Neural progenitor cell (in vitro differentiated cells): ENCODE measurements around the gene CRIM1.

Experiments used
- EZH2 ChIP-seq: fragments of 200-600 bp; sonication (generic); IDR thresholded peaks from 2 replicates; pipeline ENCODE4 v1.6.1; 2017; ENCODE audit warnings: antibody characterized with exemption, mild to moderate bottlenecking, moderate library complexity
- EZH2phosphoT487 ChIP-seq: fragments of 200-600 bp; sonication (generic); IDR thresholded peaks from 2 replicates; pipeline ENCODE4 v1.6.1; 2017; ENCODE audit warnings: antibody characterized with exemption
- TF ChIP-seq, protein P1 (sequence below): fragments of 200-600 bp; sonication (generic); IDR thresholded peaks from 2 replicates; pipeline ENCODE4 v1.5.1; 2017; ENCODE audit warnings: antibody characterized with exemption, mild to moderate bottlenecking

DNA sequence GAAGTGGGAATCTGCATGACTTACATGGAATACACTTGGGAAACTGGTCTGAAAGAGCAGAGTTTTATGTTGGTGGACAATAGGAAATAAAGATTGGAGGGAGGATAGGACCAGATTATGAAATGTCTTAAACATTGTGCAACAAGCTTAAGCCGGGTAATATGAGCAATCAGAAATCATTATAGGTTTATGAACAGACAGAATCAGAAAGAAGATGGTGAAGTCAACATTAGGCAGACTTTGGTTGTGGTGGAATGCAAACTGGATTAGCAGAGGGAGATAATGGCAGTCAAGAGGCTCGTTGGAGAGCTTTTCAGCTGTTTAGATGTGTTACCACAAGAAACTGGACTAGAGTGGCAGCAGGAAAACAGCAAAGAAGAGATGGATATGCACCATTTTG is 43.5 kb downstream of the CRIM1 start:
- TF ChIP-seq, protein P1, sequence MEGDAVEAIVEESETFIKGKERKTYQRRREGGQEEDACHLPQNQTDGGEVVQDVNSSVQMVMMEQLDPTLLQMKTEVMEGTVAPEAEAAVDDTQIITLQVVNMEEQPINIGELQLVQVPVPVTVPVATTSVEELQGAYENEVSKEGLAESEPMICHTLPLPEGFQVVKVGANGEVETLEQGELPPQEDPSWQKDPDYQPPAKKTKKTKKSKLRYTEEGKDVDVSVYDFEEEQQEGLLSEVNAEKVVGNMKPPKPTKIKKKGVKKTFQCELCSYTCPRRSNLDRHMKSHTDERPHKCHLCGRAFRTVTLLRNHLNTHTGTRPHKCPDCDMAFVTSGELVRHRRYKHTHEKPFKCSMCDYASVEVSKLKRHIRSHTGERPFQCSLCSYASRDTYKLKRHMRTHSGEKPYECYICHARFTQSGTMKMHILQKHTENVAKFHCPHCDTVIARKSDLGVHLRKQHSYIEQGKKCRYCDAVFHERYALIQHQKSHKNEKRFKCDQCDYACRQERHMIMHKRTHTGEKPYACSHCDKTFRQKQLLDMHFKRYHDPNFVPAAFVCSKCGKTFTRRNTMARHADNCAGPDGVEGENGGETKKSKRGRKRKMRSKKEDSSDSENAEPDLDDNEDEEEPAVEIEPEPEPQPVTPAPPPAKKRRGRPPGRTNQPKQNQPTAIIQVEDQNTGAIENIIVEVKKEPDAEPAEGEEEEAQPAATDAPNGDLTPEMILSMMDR, result no peak
- TF ChIP-seq EZH2 (no peak), EZH2phosphoT487 (no peak)
